Tibial nerve (tissue), 3 donors: ENCODE data around the gene SNX21.

Experiments used
- POLR2A ChIP-seq, 2 donors: fragments of 450-650 bp; IDR thresholded peaks; one replicate each; pipeline ENCODE4 v1.6.1; 2017; ENCODE audit warnings: antibody characterized with exemption in 2 of 2, mild to moderate bottlenecking in 2 of 2, moderate library complexity in 2 of 2
- TF ChIP-seq, protein P1 (sequence below), 5 experiments: fragments of 200-600 bp in 3 of 5; fragments of 450-650 bp in 2 of 5; sonication (generic) in 3 of 5; IDR thresholded peaks; one replicate each; pipeline ENCODE4 v1.5.1; 2016 to 2019; ENCODE audit warnings: antibody characterized with exemption in 5 of 5, mild to moderate bottlenecking in 3 of 5, moderate library complexity in 2 of 5

DNA sequence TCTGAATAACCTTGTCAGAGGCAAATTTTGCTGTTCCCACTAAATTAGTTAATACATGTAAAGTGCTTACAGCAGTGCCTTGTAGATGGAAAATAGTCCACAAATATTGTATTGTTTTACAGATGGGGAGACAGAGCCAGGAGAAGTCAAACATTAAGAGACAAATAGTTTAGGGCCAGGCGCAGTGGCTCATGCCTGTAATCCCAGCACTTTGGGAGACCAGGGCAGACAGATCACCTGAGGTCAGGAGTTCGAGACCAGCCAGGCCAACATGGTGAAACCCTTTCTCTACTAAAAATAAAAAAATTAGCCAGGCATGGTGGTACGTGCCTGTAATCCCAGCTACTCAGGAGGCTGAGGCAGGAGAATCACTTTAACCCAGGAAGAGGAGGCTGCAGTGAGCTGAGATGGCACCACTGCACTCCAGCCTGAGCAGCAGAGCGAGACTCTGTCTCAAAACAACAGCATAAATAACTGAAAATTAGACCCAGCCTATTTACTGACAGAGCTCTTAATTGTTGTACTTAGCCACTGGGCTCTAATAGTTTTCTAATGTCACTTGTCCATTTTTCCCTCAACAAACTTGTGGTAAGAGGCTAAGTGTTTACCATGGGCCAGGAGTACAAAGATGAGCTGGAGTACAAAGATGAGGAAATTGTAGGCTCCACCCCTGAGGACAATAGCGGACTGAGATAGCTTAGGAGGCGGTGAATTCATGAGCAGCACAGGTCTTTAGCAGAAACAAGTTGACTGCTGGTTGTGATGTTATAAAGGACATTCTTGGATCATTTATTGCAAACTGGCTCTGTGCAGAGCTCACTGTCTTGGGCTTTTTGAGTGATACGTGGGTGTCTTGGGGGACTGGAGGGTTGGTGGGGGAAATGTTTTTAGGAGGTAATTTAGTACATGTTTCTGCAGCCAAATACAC lies 30.2 kb downstream of the SNX21 start:
- TF ChIP-seq, protein P1, sequence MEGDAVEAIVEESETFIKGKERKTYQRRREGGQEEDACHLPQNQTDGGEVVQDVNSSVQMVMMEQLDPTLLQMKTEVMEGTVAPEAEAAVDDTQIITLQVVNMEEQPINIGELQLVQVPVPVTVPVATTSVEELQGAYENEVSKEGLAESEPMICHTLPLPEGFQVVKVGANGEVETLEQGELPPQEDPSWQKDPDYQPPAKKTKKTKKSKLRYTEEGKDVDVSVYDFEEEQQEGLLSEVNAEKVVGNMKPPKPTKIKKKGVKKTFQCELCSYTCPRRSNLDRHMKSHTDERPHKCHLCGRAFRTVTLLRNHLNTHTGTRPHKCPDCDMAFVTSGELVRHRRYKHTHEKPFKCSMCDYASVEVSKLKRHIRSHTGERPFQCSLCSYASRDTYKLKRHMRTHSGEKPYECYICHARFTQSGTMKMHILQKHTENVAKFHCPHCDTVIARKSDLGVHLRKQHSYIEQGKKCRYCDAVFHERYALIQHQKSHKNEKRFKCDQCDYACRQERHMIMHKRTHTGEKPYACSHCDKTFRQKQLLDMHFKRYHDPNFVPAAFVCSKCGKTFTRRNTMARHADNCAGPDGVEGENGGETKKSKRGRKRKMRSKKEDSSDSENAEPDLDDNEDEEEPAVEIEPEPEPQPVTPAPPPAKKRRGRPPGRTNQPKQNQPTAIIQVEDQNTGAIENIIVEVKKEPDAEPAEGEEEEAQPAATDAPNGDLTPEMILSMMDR (IDR thresholded peaks at IDR 0.05): no peak
- TF ChIP-seq POLR2A (IDR thresholded peaks at IDR 0.05): no peak
